MCF 10A (cell line): ENCODE measurements around the gene TUT4. TPM values are rescaled to one million over a fixed set of nuclear protein-coding genes. Genes with fewer than 3 reads are reported as not detected.

Experiments used
- BruUV-seq: library from RNA; stranded (reverse); fragments of 400-500 nt; replicated peaks from 2 replicates; lab custom pipeline; 2021; lab: Mats Ljungman, UMichigan
- CTCF ChIA-PET: fragments of 300-600 bp; sonication (Branson Sonifier 250); formaldehyde crosslinking; extraction: SDS; loops from one replicate; lab custom pipeline; 2021; ENCODE audit warnings: antibody characterized with exemption, inconsistent platforms; lab: Yijun Ruan, JAX
- POLR2A ChIA-PET: fragments of 300-600, 350-650 bp; sonication (Branson Sonifier 250); formaldehyde crosslinking; extraction: SDS; loops from one replicate; lab custom pipeline; 2020; ENCODE audit warnings: antibody characterized with exemption, inconsistent platforms; lab: Yijun Ruan, JAX
- DNase-seq: peaks from one replicate; pipeline ENCODE4 v3.0.0-alpha.2; 2018; ENCODE audit not compliant: unreplicated experiment
- H3K27ac Mint-ChIP-seq: one replicate; pipeline ENCODE4 v1.8.0; 2022; ENCODE audit warnings: mild to moderate bottlenecking, low read depth, mixed read lengths; ENCODE audit not compliant: unreplicated experiment
- H3K27me3 Mint-ChIP-seq: one replicate; pipeline ENCODE4 v1.8.0; 2022; ENCODE audit warnings: mixed read lengths; ENCODE audit not compliant: insufficient read depth, unreplicated experiment
- H3K36me3 Mint-ChIP-seq: one replicate; pipeline ENCODE4 v1.8.0; 2022; ENCODE audit warnings: mild to moderate bottlenecking, moderate library complexity, mixed read lengths; ENCODE audit not compliant: insufficient read depth, unreplicated experiment
- H3K4me1 Mint-ChIP-seq: one replicate; pipeline ENCODE4 v1.8.0; 2022; ENCODE audit warnings: mixed read lengths; ENCODE audit not compliant: insufficient read depth, unreplicated experiment
- H3K4me3 Mint-ChIP-seq: one replicate; pipeline ENCODE4 v1.8.0; 2022; ENCODE audit warnings: mild to moderate bottlenecking, moderate library complexity, mixed read lengths; ENCODE audit not compliant: unreplicated experiment
- H3K9me3 Mint-ChIP-seq: one replicate; pipeline ENCODE4 v1.8.0; 2022; ENCODE audit warnings: mixed read lengths; ENCODE audit not compliant: unreplicated experiment
- intact Hi-C: fragments of 100-400 bp; cut with micrococcal nuclease; formaldehyde crosslinking; loops from 2 replicates; pipeline ENCODE4 v1.14.1; 2022
- total RNA-seq: library from RNA; stranded (reverse); gene quantifications from 2 replicates; pipeline ENCODE4 v1.2.3, GENCODE V29; 2022
- TF ChIP-seq, protein P1 (sequence below): fragments of 200-600 bp; IDR thresholded peaks from one replicate; pipeline ENCODE4 v1.8.0; 2022; ENCODE audit warnings: antibody characterized with exemption, mild to moderate bottlenecking; ENCODE audit not compliant: unreplicated experiment

The TUT4 gene
- total RNA-seq, 1 experiment from 2014 or later, result 90.7 TPM

DNA sequence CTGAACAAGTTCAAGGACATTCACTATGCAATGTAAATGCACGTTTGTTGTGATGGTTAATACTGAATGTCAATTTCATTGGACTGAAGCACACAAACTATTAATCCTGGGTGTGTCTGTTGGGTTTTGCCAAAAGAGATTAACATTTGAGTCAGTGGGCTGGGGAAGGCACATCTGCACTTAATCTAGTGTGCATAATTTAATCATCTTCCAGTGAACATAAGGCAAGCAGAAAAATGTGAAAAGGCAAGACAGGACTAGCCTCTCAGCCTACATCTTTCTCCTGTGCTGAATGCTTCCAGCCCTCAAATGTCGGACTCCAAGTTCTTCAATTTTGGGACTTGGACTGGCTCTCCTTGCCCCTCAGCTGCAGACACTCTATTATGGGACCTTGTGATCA, 108.4 kb downstream of the TUT4 start:
- H3K36me3 Mint-ChIP-seq, result peaks cover 87% of the 10 kb centered on the region
- no peaks in the 10 kb centered on the region for H3K9me3 Mint-ChIP-seq
- no TSS peak for BruUV-seq
- ChIA-PET POLR2A (interaction anchor here (1.4 to 1.9 kb wide), 2 partner anchors 11 to 20 kb away, joined by 5 read pairs; no protein-coding TSS in a partner anchor), CTCF (interaction anchor here (0.6 kb wide), 1 partner anchor 207 kb away, joined by 3 read pairs; no protein-coding TSS in a partner anchor)
- DNase-seq, result no peak
- TF ChIP-seq, protein P1, sequence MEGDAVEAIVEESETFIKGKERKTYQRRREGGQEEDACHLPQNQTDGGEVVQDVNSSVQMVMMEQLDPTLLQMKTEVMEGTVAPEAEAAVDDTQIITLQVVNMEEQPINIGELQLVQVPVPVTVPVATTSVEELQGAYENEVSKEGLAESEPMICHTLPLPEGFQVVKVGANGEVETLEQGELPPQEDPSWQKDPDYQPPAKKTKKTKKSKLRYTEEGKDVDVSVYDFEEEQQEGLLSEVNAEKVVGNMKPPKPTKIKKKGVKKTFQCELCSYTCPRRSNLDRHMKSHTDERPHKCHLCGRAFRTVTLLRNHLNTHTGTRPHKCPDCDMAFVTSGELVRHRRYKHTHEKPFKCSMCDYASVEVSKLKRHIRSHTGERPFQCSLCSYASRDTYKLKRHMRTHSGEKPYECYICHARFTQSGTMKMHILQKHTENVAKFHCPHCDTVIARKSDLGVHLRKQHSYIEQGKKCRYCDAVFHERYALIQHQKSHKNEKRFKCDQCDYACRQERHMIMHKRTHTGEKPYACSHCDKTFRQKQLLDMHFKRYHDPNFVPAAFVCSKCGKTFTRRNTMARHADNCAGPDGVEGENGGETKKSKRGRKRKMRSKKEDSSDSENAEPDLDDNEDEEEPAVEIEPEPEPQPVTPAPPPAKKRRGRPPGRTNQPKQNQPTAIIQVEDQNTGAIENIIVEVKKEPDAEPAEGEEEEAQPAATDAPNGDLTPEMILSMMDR, result no peak
- H3K27me3 Mint-ChIP-seq, result no peaks in the 10 kb centered on the region
- no peaks in the 10 kb centered on the region for H3K4me1 Mint-ChIP-seq
- no peak overlapping the region for H3K27ac Mint-ChIP-seq
- no peak overlapping the region for H3K4me3 Mint-ChIP-seq
- intact Hi-C loops, result no loop called here

DNA sequence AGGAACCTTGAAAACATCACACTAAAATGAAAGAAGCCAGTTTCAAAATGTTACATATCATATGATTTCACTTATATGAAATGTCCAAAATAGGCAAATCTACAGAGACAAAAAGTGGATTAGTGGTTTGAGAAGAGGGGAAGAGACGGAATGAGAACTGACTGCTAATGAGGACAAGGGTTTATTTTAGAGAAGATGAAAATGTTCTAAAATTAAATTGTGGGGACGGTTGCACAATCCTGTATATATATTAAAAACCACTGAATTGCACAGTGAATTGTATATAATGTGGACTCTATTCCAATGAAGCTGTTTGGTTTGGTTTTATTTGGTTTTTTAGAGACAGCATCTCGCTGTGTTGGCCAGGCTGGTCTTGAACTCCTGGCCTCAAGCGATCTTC, 112.9 kb downstream of the TUT4 start:
- ChIA-PET POLR2A (interaction anchor here (1.3 kb wide), 1 partner anchor 9 kb away, joined by 4 read pairs; no protein-coding TSS in a partner anchor), CTCF (interaction anchor here (0.6 to 1.3 kb wide), 2 partner anchors 26 to 246 kb away, joined by 3 read pairs; no protein-coding TSS in a partner anchor)
- Mint-ChIP-seq H3K9me3 (no peaks in the 10 kb centered on the region), H3K4me3 (no peak overlapping the region), H3K27me3 (no peaks in the 10 kb centered on the region), H3K36me3 (peaks cover 98% of the 10 kb centered on the region), H3K27ac (no peak overlapping the region), H3K4me1 (no peaks in the 10 kb centered on the region)
- DNase-seq, result no peak
- BruUV-seq, result no TSS peak
- intact Hi-C loops, result loop anchor here (10.0 kb wide), 1 partner anchor 245 kb away; no protein-coding TSS in a partner anchor
- TF ChIP-seq, protein P1, result no peak

DNA sequence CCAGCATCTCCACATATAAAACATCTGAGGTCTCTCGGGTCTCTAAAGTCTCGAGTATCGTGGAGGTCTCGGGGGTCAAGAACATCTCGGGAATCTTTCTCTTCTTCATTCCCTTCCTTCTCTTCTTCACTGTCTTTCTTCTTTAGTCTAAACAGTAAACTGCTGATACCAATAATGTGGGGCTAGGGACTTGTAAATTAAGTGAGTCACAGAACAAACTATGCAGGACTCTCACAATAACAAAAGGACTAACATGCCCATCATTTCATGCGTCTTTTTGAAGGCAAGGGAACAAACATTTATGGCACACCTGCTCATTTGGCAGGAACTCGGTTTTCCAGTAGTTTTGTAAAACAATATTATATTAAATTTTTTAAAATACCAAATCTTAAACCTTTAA, 116.1 kb downstream of the TUT4 start:
- CTCF ChIA-PET, result no interaction called here
- intact Hi-C loops, result loop anchor here (10.0 kb wide), 1 partner anchor 248 kb away; no protein-coding TSS in a partner anchor
- no peak overlapping the region for H3K27ac Mint-ChIP-seq
- TF ChIP-seq, protein P1, result no peak
- H3K36me3 Mint-ChIP-seq, result peaks cover 99% of the 10 kb centered on the region
- no peaks in the 10 kb centered on the region for H3K4me1 Mint-ChIP-seq
- POLR2A ChIA-PET, result no interaction called here
- no peak for DNase-seq
- H3K9me3 Mint-ChIP-seq, result no peaks in the 10 kb centered on the region
- no peak overlapping the region for H3K4me3 Mint-ChIP-seq
- BruUV-seq, result no TSS peak
- H3K27me3 Mint-ChIP-seq, result no peaks in the 10 kb centered on the region

DNA sequence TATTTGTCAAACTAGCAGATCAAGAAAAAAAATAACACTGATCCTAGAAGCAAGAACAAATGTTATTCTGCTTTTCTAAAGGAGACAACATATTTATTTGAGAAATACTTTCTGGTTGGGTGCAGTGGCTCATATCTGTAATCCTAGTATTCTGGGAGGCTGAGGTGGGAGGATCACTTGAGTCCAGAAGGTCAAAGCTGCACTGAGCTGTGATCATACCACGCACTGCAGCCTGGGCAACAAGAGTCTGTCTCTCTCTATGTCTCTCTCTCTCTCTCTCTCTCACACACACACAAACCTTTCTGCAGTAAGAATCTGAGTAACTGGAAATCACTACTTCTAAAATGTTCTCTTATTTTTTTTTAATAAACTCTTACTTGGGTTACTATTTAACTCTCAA, 117.2 kb downstream of the TUT4 start:
- no peaks in the 10 kb centered on the region for H3K9me3 Mint-ChIP-seq
- BruUV-seq, result no TSS peak
- H3K4me1 Mint-ChIP-seq, result no peaks in the 10 kb centered on the region
- intact Hi-C loops, result loop anchor here (10.0 kb wide), 1 partner anchor 249 kb away; no protein-coding TSS in a partner anchor
- no peak overlapping the region for H3K27ac Mint-ChIP-seq
- no peaks in the 10 kb centered on the region for H3K27me3 Mint-ChIP-seq
- ChIA-PET POLR2A (interaction anchor here (1.5 kb wide), 1 partner anchor 31 kb away, joined by 3 read pairs; the partner anchor contains the start of gene PRPF38A), CTCF (interaction anchor here (0.7 kb wide), 1 partner anchor 232 kb away, joined by 4 read pairs; no protein-coding TSS in a partner anchor)
- no peak for DNase-seq
- TF ChIP-seq, protein P1, result no peak
- peaks cover 99% of the 10 kb centered on the region for H3K36me3 Mint-ChIP-seq
- H3K4me3 Mint-ChIP-seq, result no peak overlapping the region
